KMS-11 (cell line): Measurements from ENCODE around the gene GPR146.

Experiments used
- H2AFZ ChIP-seq: fragments of 200-600 bp; sonication (generic); 2 replicates; pipeline ENCODE4 v1.6.1; 2016; ENCODE audit warnings: antibody characterized with exemption, mixed run types, low read depth
- H3K27ac ChIP-seq: fragments of 200-600 bp; sonication (generic); 2 replicates; pipeline ENCODE4 v1.6.1; 2016; ENCODE audit warnings: mild to moderate bottlenecking, mixed run types
- H3K27me3 ChIP-seq: fragments of 200-600 bp; sonication (generic); 2 replicates; pipeline ENCODE4 v1.6.1; 2017; ENCODE audit warnings: mild to moderate bottlenecking, low read depth, mixed run types, moderate library complexity; ENCODE audit not compliant: insufficient read depth
- H3K36me3 ChIP-seq: fragments of 200-600 bp; sonication (generic); 2 replicates; pipeline ENCODE4 v1.6.1; 2017; ENCODE audit warnings: mild to moderate bottlenecking, mixed run types; ENCODE audit not compliant: insufficient read depth
- H3K4me1 ChIP-seq: fragments of 200-600 bp; sonication (generic); 2 replicates; pipeline ENCODE4 v1.6.1; 2016; ENCODE audit warnings: mild to moderate bottlenecking, low read depth, mixed run types; ENCODE audit not compliant: poor library complexity, severe bottlenecking
- H3K4me2 ChIP-seq: fragments of 200-600 bp; sonication (generic); 2 replicates; pipeline ENCODE4 v1.7.0; 2016; ENCODE audit warnings: mild to moderate bottlenecking, mixed run types
- H3K4me3 ChIP-seq: fragments of 200-600 bp; sonication (generic); IDR thresholded peaks from 2 replicates; pipeline ENCODE4 v1.6.1; 2017; ENCODE audit warnings: low read depth, low read length, mixed read lengths; ENCODE audit not compliant: insufficient read depth
- H3K79me2 ChIP-seq: fragments of 200-600 bp; sonication (generic); 2 replicates; pipeline ENCODE4 v1.6.1; 2016; ENCODE audit warnings: low read depth, mixed run types; ENCODE audit not compliant: insufficient read depth
- H3K9ac ChIP-seq: fragments of 200-600 bp; sonication (generic); 2 replicates; pipeline ENCODE4 v1.6.1; 2016; ENCODE audit warnings: mild to moderate bottlenecking, mixed run types
- H4K20me1 ChIP-seq: fragments of 200-600 bp; sonication (generic); 2 replicates; pipeline ENCODE4 v1.6.1; 2016; ENCODE audit warnings: mild to moderate bottlenecking, mixed run types; ENCODE audit not compliant: insufficient read depth
- CTCF ChIP-seq: fragments of 200-600 bp; sonication (generic); conservative IDR thresholded peaks from 2 replicates; pipeline ENCODE4 v1.6.1; 2017; ENCODE audit warnings: low read depth, mild to moderate bottlenecking, antibody characterized with exemption, low read length, moderate library complexity, mixed read lengths

The GPR146 gene

GRCh38 chr7:1012716-1013095 lies 31.6 kb upstream of the GPR146 start:
- no peaks in the 10 kb centered on the region for H3K36me3 ChIP-seq
- H3K27me3 ChIP-seq, result no peaks in the 10 kb centered on the region
- no peak for TF ChIP-seq CTCF
- H3K4me3 ChIP-seq, result no peak overlapping the region
- no peaks in the 10 kb centered on the region for H3K79me2 ChIP-seq
- no peaks in the 10 kb centered on the region for H3K4me1 ChIP-seq
- H4K20me1 ChIP-seq, result no peaks in the 10 kb centered on the region
- no peak overlapping the region for H3K4me2 ChIP-seq
- no peak overlapping the region for H3K27ac ChIP-seq
- no peak overlapping the region for H2AFZ ChIP-seq
- no peak overlapping the region for H3K9ac ChIP-seq

GRCh38 chr7:1013581-1013980 lies 30.8 kb upstream of the GPR146 start:
- no peak overlapping the region for H3K27ac ChIP-seq
- no peak for TF ChIP-seq CTCF
- no peak overlapping the region for H2AFZ ChIP-seq
- H3K79me2 ChIP-seq, result no peaks in the 10 kb centered on the region
- H4K20me1 ChIP-seq, result no peaks in the 10 kb centered on the region
- H3K9ac ChIP-seq, result no peak overlapping the region
- H3K4me1 ChIP-seq, result no peaks in the 10 kb centered on the region
- H3K27me3 ChIP-seq, result no peaks in the 10 kb centered on the region
- no peak overlapping the region for H3K4me3 ChIP-seq
- H3K4me2 ChIP-seq, result no peak overlapping the region
- H3K36me3 ChIP-seq, result no peaks in the 10 kb centered on the region

GRCh38 chr7:1014681-1015080 lies 29.7 kb upstream of the GPR146 start:
- Histone ChIP-seq H3K27me3 (no peaks in the 10 kb centered on the region), H3K9ac (no peak overlapping the region), H2AFZ (no peak overlapping the region), H3K36me3 (no peaks in the 10 kb centered on the region), H4K20me1 (no peaks in the 10 kb centered on the region), H3K27ac (no peak overlapping the region), H3K4me3 (no peak overlapping the region), H3K79me2 (no peaks in the 10 kb centered on the region), H3K4me2 (no peak overlapping the region), H3K4me1 (no peaks in the 10 kb centered on the region)
- TF ChIP-seq CTCF, result no peak

GRCh38 chr7:1015196-1016121 lies 28.9 kb upstream of the GPR146 start:
- H3K79me2 ChIP-seq, result no peaks in the 10 kb centered on the region
- H3K9ac ChIP-seq, result no peak overlapping the region
- no peaks in the 10 kb centered on the region for H3K36me3 ChIP-seq
- H4K20me1 ChIP-seq, result no peaks in the 10 kb centered on the region
- no peaks in the 10 kb centered on the region for H3K27me3 ChIP-seq
- no peak for TF ChIP-seq CTCF
- no peak overlapping the region for H3K4me3 ChIP-seq
- no peak overlapping the region for H3K27ac ChIP-seq
- H3K4me1 ChIP-seq, result no peaks in the 10 kb centered on the region
- no peak overlapping the region for H3K4me2 ChIP-seq
- H2AFZ ChIP-seq, result no peak overlapping the region
